Neutrophil (primary cell): Measurements from ENCODE around the gene COL11A2.

Source experiments
- H3K27ac ChIP-seq: fragments of 200-600 bp; sonication (generic); 2 replicates; pipeline ENCODE4 v1.5.1; 2016; ENCODE audit warnings: mild to moderate bottlenecking, moderate library complexity
- H3K27me3 ChIP-seq: fragments of 200-600 bp; sonication (generic); 2 replicates; pipeline ENCODE4 v1.6.0; 2016; ENCODE audit warnings: mild to moderate bottlenecking
- H3K36me3 ChIP-seq: fragments of 200-600 bp; sonication (generic); 2 replicates; pipeline ENCODE4 v1.5.1; 2017
- H3K4me1 ChIP-seq, 2 experiments: fragments of 200-600 bp in 1 of 2; sonication (generic) in 1 of 2; 1 replicate in 1 of 2; 2 replicates in 1 of 2; pipeline versions ENCODE4 v1.5.1 to v1.6.1; 2013 to 2016; ENCODE audit warnings: low read depth in 1 of 2, low read length in 1 of 2, mild to moderate bottlenecking in 1 of 2, moderate library complexity in 1 of 2; ENCODE audit not compliant: control insufficient read depth in 1 of 2, insufficient read depth in 1 of 2
- H3K4me3 ChIP-seq, 2 experiments: fragments of 200-600 bp in 1 of 2; sonication (generic) in 1 of 2; 1 replicate in 1 of 2; 2 replicates in 1 of 2; pipeline ENCODE4 v1.5.1; 2013 to 2016; ENCODE audit warnings: low read depth in 1 of 2, low read length in 1 of 2, mild to moderate bottlenecking in 1 of 2, moderate library complexity in 1 of 2
- H3K9me3 ChIP-seq: fragments of 200-600 bp; sonication (generic); 2 replicates; pipeline ENCODE4 v1.5.1; 2016
- CTCF ChIP-seq: fragments of 200-600 bp; sonication (generic); IDR thresholded peaks from 2 replicates; pipeline ENCODE4 v1.5.1; 2016; ENCODE audit warnings: antibody characterized with exemption

Gene COL11A2

GRCh38 chr6:33143113-33143770 is 49.0 kb downstream of the COL11A2 start:
- TF ChIP-seq CTCF, result no peak
- Histone ChIP-seq H3K36me3 (no peaks in the 10 kb centered on the region), H3K27ac (peak overlapping the region; percentile 50)

GRCh38 chr6:33142501-33143070 is 49.7 kb downstream of the COL11A2 start:
- no peaks in the 10 kb centered on the region for H3K27me3 ChIP-seq
- TF ChIP-seq CTCF, result no peak
- H3K9me3 ChIP-seq, result no peaks in the 10 kb centered on the region
- peak overlapping the region; percentile 50 for H3K27ac ChIP-seq
- peaks cover 9 to 33% of the 10 kb centered on the region in 2 experiments for H3K4me1 ChIP-seq
- no peaks in the 10 kb centered on the region for H3K36me3 ChIP-seq
- H3K4me3 ChIP-seq, result no peak overlapping the region

More at GRCh38 chr6:33143113-33143770, 49.0 kb downstream of the COL11A2 start:
- H3K4me1 ChIP-seq, result peaks cover 9 to 33% of the 10 kb centered on the region in 2 experiments
- H3K9me3 ChIP-seq, result no peaks in the 10 kb centered on the region
- H3K27me3 ChIP-seq, result no peaks in the 10 kb centered on the region
- H3K4me3 ChIP-seq, result no peak overlapping the region

- Histone ChIP-seq H3K4me3 (no peak overlapping the region), H3K9me3 (no peaks in the 10 kb centered on the region), H3K4me1 (peaks cover 9 to 33% of the 10 kb centered on the region in 2 experiments), H3K36me3 (no peaks in the 10 kb centered on the region), H3K27me3 (no peaks in the 10 kb centered on the region), H3K27ac (no peak overlapping the region)
- TF ChIP-seq CTCF, result no peak
Observed at GRCh38 chr6:33140556-33140955, 51.7 kb downstream of the COL11A2 start.

- no peaks in the 10 kb centered on the region for H3K27me3 ChIP-seq
- peaks cover 12 to 37% of the 10 kb centered on the region in 2 experiments for H3K4me1 ChIP-seq
- H3K36me3 ChIP-seq, result no peaks in the 10 kb centered on the region
- H3K27ac ChIP-seq, result no peak overlapping the region
- no peak overlapping the region for H3K4me3 ChIP-seq
- no peak for TF ChIP-seq CTCF
- H3K9me3 ChIP-seq, result no peaks in the 10 kb centered on the region
Observed at GRCh38 chr6:33139596-33140206, 52.6 kb downstream of the COL11A2 start.

- H3K36me3 ChIP-seq, result no peaks in the 10 kb centered on the region
- no peak overlapping the region for H3K4me3 ChIP-seq
- H3K27ac ChIP-seq, result no peak overlapping the region
- no peaks in the 10 kb centered on the region for H3K27me3 ChIP-seq
- no peak for TF ChIP-seq CTCF
- peaks cover 3 to 13% of the 10 kb centered on the region in 2 experiments for H3K4me1 ChIP-seq
- H3K9me3 ChIP-seq, result no peaks in the 10 kb centered on the region
Observed at GRCh38 chr6:33136310-33136900, 55.9 kb downstream of the COL11A2 start.
